Activated CD8-positive, alpha-beta memory T cell treated with anti-CD3 and anti-CD28 coated beads, Interleukin-2, amount 10 ng/mL, durations not matched to agents 7 days and 5 days (primary cell): ENCODE results near the gene PDLIM7. TPM values are rescaled to one million over a fixed set of nuclear protein-coding genes. Genes with fewer than 3 reads are reported as not detected.

Experiments
- ATAC-seq: fragments of 150-1000 bp; cut with Tn5 transposase; one replicate; pipeline ENCODE4 v1.10.0; 2021; ENCODE audit warnings: moderate library complexity
- CTCF ChIA-PET: fragments of 350-600 bp; sonication (Branson Sonifier 250); formaldehyde crosslinking; loops from one replicate; lab custom pipeline; 2021; ENCODE audit warnings: antibody characterized with exemption; lab: Charles Lee
- DNase-seq: peaks from one replicate; pipeline ENCODE4 v3.0.0-alpha.2; 2020
- H3K27ac Mint-ChIP-seq: one replicate; pipeline ENCODE4 v1.8.0; 2021; ENCODE audit warnings: mild to moderate bottlenecking, mixed read lengths
- H3K27me3 Mint-ChIP-seq: one replicate; pipeline ENCODE4 v1.8.0; 2021; ENCODE audit warnings: mixed read lengths
- H3K36me3 Mint-ChIP-seq: one replicate; pipeline ENCODE4 v1.8.0; 2021; ENCODE audit warnings: mild to moderate bottlenecking, mixed read lengths
- H3K4me1 Mint-ChIP-seq: one replicate; pipeline ENCODE4 v1.8.0; 2021; ENCODE audit warnings: mixed read lengths
- H3K4me3 Mint-ChIP-seq: one replicate; pipeline ENCODE4 v1.8.0; 2021; ENCODE audit warnings: mild to moderate bottlenecking, moderate library complexity, mixed read lengths
- H3K9me3 Mint-ChIP-seq: one replicate; pipeline ENCODE4 v1.8.0; 2022; ENCODE audit warnings: low read depth, mixed read lengths
- total RNA-seq, 2 experiments: library from RNA; stranded (reverse); gene quantifications; one replicate each; pipeline ENCODE4 v1.2.3, GENCODE V29; 2021

PDLIM7 gene
- total RNA-seq, 2 experiments from 2014 or later: 72.9 to 81.2 TPM

DNA sequence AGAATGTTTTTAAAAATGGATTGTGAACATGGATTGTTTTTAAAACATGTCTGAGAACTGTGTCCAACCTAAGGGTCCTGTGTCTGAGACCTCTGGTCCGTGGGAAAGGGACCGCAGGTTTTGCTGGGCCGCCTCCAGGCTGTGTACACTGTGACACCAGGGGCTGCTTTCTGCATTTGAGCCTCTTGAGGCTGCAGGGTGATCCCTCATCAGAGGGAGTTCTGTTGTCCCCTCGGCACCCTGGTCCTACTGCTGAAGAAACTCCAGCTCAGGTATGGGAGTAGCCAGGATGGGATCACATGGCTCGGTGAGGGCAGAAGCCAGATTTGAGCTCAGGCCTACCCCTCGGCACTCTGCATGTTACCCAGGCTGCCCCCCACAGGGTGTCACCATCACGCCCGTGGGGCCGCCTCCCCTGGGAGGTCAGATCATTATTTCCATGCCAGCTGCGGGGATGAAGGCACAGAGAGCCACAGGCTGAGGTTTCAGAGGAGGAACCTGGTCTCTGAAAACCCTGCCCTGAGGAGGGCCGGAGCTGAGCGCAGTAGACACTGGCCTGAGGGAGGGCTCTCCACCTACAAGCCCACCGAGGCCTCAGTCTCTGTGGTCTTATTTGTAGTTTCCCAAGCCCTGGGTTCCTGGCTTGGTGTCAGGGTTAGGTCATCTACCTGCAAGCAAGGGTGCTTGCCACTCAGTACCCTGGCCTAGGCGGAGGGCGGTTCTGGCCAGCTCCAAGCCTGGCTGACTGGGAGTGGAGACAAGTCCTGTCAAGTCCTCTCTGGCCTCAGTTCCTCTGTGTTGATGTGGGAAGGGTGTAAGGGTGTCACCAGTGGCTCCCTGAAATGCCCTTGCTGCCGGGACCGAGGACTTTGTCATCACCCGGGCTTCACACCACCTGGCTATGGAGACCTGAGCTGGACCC, 48.0 kb downstream of the PDLIM7 start:
- CTCF ChIA-PET: interaction anchor here (0.7 to 25.5 kb wide), 10 partner anchors 8 to 91 kb away, joined by 3 to 717 read pairs (median 7); partner anchors contain the start of genes F12, GRK6 and PFN3
- Mint-ChIP-seq H3K27ac (no peak overlapping the region), H3K9me3 (no peaks in the 10 kb centered on the region), H3K27me3 (peaks cover 15% of the 10 kb centered on the region), H3K36me3 (no peaks in the 10 kb centered on the region), H3K4me3 (no peak overlapping the region), H3K4me1 (peaks cover 39% of the 10 kb centered on the region)
- DNase-seq: no peak
- no peak for ATAC-seq

DNA sequence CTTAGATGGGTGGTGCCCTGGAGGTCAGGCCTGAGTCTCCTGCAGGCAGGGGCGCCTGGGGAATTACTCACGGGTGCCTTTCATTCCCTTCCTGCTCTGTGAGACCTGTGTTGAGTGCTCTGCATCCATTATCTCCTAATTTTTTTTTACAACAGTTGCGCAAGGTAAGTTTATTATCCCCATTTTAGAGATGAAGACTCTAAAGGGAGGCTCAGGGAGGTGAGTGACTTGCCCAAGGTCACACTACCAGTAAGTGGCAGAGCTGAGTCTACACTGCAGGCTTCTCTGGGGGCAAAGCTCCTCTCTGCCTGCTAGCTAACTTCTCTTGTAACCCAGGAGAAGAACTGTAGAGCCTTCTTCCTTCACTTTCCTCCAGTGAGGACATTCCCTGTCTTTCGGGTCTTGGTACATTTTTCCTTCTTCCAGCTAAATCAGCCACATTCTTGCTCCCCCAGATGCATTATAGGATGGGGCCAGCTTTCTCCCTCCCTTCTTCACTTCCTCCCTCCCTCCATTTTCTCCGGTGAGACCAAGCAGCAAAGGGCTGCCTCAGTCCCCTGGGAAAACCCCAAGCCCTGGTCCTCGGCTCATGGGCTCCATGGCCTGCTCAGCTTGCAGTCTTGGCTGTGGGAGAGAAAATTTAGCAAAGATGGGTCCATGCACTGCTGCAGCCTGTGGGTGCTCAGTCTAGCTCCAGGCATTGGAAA, 49.0 kb downstream of the PDLIM7 start:
- ATAC-seq (no peak), DNase-seq (no peak)
- Mint-ChIP-seq H3K36me3 (no peaks in the 10 kb centered on the region), H3K4me3 (peak overlapping the region; percentile 29), H3K27ac (no peak overlapping the region), H3K27me3 (peaks cover 14% of the 10 kb centered on the region), H3K4me1 (peaks cover 39% of the 10 kb centered on the region), H3K9me3 (no peaks in the 10 kb centered on the region)
- CTCF ChIA-PET: interaction anchor here (0.9 to 25.5 kb wide), 11 partner anchors 7 to 138 kb away, joined by 3 to 717 read pairs (median 6); partner anchors contain the start of genes F12, GRK6 and PFN3

DNA sequence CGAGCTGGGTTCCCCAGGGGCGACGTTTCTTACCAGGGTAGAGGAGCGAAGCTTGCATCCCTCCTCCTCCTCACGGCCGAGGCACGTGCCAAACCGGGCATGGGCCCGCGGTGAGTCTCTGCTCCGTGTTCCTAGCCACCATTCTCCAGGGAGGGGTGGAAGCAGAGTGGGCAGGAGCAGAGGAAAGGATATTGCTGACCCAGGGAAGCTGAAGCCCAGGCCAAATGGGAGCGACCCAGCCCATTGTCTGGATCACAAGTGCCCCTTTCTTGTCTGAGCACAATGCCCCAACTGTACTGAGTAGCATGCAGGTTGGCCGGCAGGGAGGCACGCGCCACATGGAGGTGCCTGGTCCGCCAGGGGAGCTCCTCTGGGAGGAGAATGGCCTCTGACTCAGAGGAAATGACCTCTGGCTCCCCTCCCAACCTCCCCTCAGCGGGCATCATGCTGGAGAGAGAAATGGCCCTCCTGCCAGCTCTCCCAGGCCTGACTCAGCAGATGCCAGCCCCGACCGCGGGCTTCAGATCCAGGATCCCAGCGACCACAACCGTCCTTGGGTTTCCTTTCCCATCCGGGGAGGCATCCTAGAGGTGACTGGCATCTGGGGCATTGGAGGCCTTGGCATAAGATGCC, 49.7 kb downstream of the PDLIM7 start:
- Mint-ChIP-seq H3K9me3 (no peaks in the 10 kb centered on the region), H3K4me3 (peak overlapping the region; percentile 28), H3K27me3 (peaks cover 10% of the 10 kb centered on the region), H3K36me3 (no peaks in the 10 kb centered on the region), H3K4me1 (peaks cover 39% of the 10 kb centered on the region), H3K27ac (no peak overlapping the region)
- DNase-seq (no peak), ATAC-seq (no peak)
- CTCF ChIA-PET: interaction anchor here (0.9 to 25.5 kb wide), 10 partner anchors 8 to 138 kb away, joined by 3 to 717 read pairs (median 5); partner anchors contain the start of genes F12, GRK6 and PFN3

DNA sequence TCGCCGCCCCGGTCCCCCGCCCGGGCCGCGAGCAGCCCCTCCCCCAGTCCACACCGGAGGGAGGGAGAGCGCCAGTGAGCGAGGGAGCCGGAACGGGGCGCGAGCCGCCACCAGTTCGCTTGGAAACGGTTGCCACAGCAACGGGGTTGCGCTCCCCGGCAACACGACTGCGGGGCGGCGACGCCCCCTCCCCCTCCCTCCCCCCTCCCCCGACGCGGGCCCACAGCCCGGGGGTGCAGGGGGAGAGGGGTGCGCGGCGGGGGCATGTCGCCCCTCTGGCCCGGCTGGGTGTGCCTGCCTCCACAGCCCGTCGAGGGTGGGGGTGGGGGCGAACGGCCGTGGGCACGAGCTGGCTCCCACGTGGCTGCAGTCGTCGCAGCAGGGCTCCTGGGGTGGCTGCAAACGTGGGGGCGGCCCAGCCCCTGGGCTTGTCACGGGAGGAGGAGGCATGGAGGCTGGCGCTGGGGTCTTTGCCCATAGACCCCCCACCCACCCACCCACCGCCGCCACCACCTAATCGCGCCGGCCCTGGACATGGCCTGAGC, 50.3 kb downstream of the PDLIM7 start:
- ATAC-seq (peak; percentile 41), DNase-seq (peak; percentile 78)
- Mint-ChIP-seq H3K36me3 (peaks cover 2% of the 10 kb centered on the region), H3K4me1 (peaks cover 39% of the 10 kb centered on the region), H3K27me3 (peaks cover 10% of the 10 kb centered on the region), H3K9me3 (no peaks in the 10 kb centered on the region), H3K27ac (no peak overlapping the region), H3K4me3 (peak overlapping the region; percentile 26)
- CTCF ChIA-PET: interaction anchor here (1.0 to 25.5 kb wide), 11 partner anchors 7 to 137 kb away, joined by 3 to 717 read pairs (median 6); partner anchors contain the start of genes F12, GRK6 and PFN3

DNA sequence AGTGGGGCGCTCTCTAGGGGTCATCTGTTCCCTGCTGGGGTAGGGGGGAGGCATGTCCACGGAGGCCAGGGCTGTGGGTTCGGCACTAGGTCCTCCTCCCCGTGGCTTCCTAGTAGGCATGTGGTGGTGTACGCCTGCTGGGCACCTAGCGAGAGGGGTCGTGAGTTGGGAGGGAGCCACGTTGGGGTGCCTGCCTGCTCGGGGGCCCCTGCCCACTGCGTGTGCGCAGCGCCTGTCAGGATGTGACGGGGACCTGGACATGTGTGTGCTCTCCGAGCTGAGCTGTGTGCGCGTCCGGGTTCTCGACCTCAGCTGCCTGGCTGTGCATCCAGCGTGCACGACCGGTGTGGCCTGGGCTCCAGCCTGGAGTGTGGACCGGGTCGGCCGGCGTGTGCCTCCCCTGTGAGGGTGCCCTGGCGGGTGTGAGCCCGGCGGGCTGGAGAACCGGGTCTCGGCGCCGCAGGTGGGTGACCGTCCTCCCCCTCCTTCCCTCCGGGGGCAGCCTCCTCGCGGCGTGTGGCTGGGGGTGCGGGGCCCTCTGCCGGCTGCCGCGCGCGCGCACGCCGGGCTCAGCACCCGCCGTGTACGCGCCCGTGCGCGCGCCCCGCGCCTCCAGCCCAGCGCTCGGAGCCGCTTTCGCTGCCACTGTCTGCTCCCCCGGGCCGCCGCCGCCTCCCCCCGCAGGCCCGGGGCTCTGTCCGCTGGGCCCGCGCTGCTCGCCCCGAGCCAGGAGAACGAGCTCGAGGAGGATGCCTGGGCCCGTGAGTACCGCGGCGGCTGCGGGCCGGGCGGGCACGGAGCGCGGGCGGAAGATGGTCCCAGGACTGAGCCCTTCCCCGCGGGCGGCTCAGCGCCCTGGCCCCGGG, 51.0 kb downstream of the PDLIM7 start, which contains the start of gene PRR7:
Gene PRR7 (plus strand): TSS at position 615 of the 866 bp plus-strand sequence. CDS start 8,254 bp downstream, outside the sequence.
- peaks cover 39% of the 10 kb centered on the region for H3K4me1 Mint-ChIP-seq
- ATAC-seq: peak; percentile 74
- CTCF ChIA-PET: interaction anchor here (0.9 to 25.5 kb wide), 15 partner anchors 8 to 137 kb away, joined by 3 to 717 read pairs (median 4); partner anchors contain the start of genes F12, GRK6, LMAN2 and PFN3

DNA sequence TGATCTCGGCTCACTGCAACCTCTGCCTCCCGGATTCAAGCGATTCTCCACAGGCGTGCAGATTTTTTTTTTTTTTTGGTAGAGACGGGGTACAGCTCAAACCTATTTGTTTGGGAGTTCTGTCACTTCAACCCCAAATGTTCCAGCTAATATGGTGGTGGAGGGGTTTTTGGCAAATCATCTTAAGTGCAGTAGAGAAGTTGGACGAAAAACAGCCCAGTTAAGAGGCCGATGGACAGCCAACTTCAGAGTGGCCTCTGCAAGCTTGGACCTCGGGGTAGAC, 51.5 kb downstream of the PDLIM7 start:
- ATAC-seq: no peak
- H3K27me3 Mint-ChIP-seq: peaks cover 10% of the 10 kb centered on the region
- H3K4me3 Mint-ChIP-seq: peak overlapping the region; percentile 60
- peaks cover 2% of the 10 kb centered on the region for H3K36me3 Mint-ChIP-seq
- peaks cover 39% of the 10 kb centered on the region for H3K4me1 Mint-ChIP-seq
- no peak for DNase-seq
- CTCF ChIA-PET: interaction anchor here (0.9 to 25.5 kb wide), 13 partner anchors 8 to 136 kb away, joined by 3 to 717 read pairs (median 4); partner anchors contain the start of genes F12, GRK6, LMAN2 and PFN3
- no peaks in the 10 kb centered on the region for H3K9me3 Mint-ChIP-seq
- peak overlapping the region; percentile 76 for H3K27ac Mint-ChIP-seq

More for the DNA sequence above, 51.0 kb downstream of the PDLIM7 start, which contains the start of gene PRR7:
- peaks cover 2% of the 10 kb centered on the region for H3K36me3 Mint-ChIP-seq
- H3K27ac Mint-ChIP-seq: peak within 1 kb of the TSS; percentile 76
- H3K9me3 Mint-ChIP-seq: no peaks in the 10 kb centered on the region
- H3K4me3 Mint-ChIP-seq: peak within 1 kb of the TSS; percentile 60
- peak; percentile 79 for DNase-seq
- H3K27me3 Mint-ChIP-seq: peaks cover 10% of the 10 kb centered on the region

DNA sequence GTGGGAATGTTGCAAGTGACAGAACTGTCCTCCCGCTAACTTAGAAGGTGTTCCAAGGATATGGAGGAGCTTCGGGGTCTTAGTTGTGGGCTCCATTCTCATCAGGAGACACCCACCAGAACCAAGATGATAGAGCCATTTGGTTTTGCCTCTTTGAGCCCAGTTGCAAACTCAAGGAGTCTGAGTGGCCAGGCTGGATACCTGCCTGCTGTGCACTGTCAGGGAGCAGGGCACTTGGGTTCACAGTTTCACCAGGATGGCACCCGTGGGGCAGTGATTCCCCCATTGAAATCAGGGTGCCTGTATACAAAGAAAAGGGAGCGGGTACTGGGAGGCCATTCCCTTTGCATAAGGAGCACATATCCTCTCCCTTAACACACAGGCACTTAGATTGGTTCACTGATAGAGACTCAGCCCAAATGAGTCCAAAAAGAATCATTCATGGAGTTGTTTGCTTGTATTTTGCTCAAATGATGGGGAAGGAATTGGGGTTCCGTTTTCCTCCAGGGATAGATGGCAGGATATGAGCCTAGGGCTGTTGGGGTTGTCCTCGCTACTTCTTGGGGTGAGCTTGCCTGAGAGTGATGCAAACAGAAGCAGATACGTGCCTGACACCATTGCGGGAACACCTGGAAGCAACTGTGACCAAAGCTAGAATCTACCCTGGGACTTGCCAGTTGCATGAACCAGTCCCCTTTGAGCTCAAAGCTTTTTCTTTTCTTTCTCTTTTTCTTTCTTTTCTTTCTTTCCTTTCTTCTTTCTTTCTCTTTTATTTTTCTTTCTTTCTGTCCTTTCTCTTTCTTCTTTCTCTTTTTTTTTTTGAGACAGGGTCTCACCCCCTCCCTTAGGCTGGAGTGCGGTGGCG, 52.1 kb downstream of the PDLIM7 start:
- no peak for ATAC-seq
- CTCF ChIA-PET: interaction anchor here (0.9 to 25.5 kb wide), 11 partner anchors 9 to 136 kb away, joined by 3 to 717 read pairs (median 4); partner anchors contain the start of genes F12, GRK6, LMAN2 and PFN3
- DNase-seq: no peak
- H3K27ac Mint-ChIP-seq: peak overlapping the region; percentile 76
- no peaks in the 10 kb centered on the region for H3K9me3 Mint-ChIP-seq
- H3K4me3 Mint-ChIP-seq: peak overlapping the region; percentile 60
- H3K27me3 Mint-ChIP-seq: peaks cover 10% of the 10 kb centered on the region
- peaks cover 2% of the 10 kb centered on the region for H3K36me3 Mint-ChIP-seq
- H3K4me1 Mint-ChIP-seq: peaks cover 39% of the 10 kb centered on the region

DNA sequence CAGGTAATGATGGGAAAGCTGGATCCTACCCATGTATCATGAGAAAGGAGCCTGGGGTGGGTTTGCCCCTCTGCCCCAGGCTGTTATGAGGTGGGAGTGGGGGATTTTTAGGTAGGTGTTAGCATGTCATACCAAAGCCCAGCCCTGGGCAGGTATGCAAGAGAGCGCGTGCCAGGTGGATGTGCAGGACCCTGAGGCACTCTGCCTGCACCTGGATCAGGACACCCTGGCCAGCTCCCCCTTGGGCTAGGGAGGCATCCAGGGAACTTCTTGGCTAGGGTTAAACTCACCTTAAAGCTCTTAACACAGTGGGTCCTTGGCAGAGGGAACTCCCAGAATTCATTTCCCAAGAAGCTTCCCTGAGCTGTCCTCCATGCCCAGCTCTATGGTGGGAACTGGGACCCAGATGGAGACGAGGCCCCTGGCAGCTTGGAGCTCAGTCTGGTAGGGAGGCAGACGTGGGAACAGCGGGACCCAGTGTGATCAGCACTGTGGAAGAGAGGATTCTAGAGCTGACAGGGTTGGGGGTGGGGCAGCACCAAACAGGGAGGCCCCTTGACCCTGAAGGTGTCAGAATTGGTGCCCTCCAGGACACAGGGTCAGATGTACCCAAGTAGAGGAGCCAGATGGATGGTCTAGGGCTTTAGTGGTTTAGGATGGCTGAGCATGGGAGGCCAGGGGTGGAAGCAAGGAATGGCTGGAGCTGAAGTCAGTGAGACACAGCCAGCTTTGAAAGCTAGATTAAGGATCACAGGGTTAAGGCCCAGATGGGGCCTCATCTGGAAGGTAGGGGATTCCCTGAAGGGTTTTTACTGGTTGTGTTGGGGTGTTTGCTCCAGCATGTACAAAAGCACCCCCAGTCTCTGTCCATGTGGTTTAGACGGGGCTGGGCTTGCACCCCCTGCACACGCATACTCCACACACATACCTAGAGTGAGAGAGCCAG, 53.0 kb downstream of the PDLIM7 start:
- no peak for DNase-seq
- no peak for ATAC-seq
- Mint-ChIP-seq H3K4me1 (peaks cover 45% of the 10 kb centered on the region), H3K9me3 (no peaks in the 10 kb centered on the region), H3K27me3 (peaks cover 10% of the 10 kb centered on the region), H3K27ac (peak overlapping the region; percentile 75), H3K4me3 (no peak overlapping the region), H3K36me3 (peaks cover 9% of the 10 kb centered on the region)
- CTCF ChIA-PET: interaction anchor here (1.0 to 25.5 kb wide), 7 partner anchors 10 to 135 kb away, joined by 3 to 717 read pairs (median 64); partner anchors contain the start of genes F12, GRK6 and PFN3

DNA sequence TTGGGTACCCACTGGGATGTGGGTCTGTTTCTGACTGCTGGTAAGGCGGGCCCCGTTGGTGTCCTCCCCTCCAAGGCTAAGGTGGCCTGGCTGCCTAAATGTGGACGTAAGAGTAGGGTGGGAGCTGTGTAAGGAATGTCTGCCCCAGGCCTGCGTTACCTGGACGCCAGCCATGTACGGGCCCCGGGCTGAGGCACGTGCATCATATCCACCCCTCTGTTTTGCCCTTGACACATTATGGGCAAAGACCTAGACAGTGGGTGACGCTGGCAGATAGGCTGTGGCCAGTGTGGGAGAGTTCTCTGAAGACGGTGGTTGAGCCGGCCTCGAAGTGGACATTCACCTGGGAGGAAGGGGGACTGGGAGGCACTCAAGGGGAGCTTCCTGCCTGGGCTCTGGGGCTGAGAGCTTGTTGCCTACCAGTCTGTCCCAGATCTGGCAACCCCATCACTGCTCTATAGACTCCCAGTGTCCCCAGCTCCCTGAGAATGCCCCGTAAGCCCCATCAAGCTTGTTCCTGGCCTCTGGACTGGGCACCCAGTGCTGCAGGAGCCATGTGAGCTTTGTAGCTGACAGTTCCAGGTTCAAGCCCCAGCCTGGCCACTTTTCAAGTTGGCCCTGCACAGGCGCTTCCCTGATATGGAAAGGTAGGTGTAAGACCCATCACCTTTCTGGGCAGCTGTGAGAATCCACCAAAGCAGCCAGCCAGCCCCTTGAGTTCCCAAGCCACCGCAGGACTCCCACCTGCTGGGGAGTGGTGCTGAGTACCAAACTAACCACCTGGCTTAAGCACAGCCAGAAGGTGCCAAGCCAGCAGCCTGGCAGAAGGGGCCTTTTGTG, 54.0 kb downstream of the PDLIM7 start:
- H3K9me3 Mint-ChIP-seq: no peaks in the 10 kb centered on the region
- CTCF ChIA-PET: interaction anchor here (1.0 to 25.5 kb wide), 7 partner anchors 11 to 134 kb away, joined by 3 to 717 read pairs (median 24); partner anchors contain the start of genes F12, GRK6 and PFN3
- no peak for DNase-seq
- H3K4me3 Mint-ChIP-seq: no peak overlapping the region
- peaks cover 45% of the 10 kb centered on the region for H3K4me1 Mint-ChIP-seq
- ATAC-seq: no peak
- peaks cover 13% of the 10 kb centered on the region for H3K36me3 Mint-ChIP-seq
- peaks cover 6% of the 10 kb centered on the region for H3K27me3 Mint-ChIP-seq
- no peak overlapping the region for H3K27ac Mint-ChIP-seq
